ENCODE data around the gene AHRR.

- peak; percentile 51 for TF ChIP-seq EGR1 (IDR thresholded peaks at IDR 0.05)
- TF ChIP-seq NFIC (IDR thresholded peaks at IDR 0.05), result no peak
- no peak for TF ChIP-seq REST (IDR thresholded peaks at IDR 0.05; ENCODE audit: low read depth)
- TF ChIP-seq MAX (IDR thresholded peaks at IDR 0.05), result no peak
These were observed 150.7 kb downstream of the AHRR start for GRCh38 chr5:472076-472655.
